GM12878 (cell line): Measurements from ENCODE around the gene TXLNB. TPM values are rescaled to one million over a fixed set of nuclear protein-coding genes. Genes with fewer than 3 reads are reported as not detected.

ENCODE experiments used
- ATAC-seq: fragments of 200-7000 bp; cut with Tn5 transposase; 3 replicates; pipeline ENCODE4 v1.9.1; 2020; ENCODE audit warnings: mild to moderate bottlenecking, moderate library complexity
- BruUV-seq: library from RNA; stranded (reverse); fragments of 400-500 nt; replicated peaks from 2 replicates; lab custom pipeline; 2021; lab: Mats Ljungman, UMichigan
- CTCF ChIA-PET: fragments of 300-600 bp; sonication (Branson Sonifier 250); formaldehyde crosslinking; extraction: SDS; loops from one replicate; lab custom pipeline; 2021; ENCODE audit warnings: inconsistent platforms; lab: Yijun Ruan, JAX
- POLR2A ChIA-PET: fragments of 350-600 bp; formaldehyde crosslinking; extraction: SDS; loops from one replicate; lab custom pipeline; 2021; ENCODE audit warnings: inconsistent platforms; lab: Charles Lee
- RAD21 ChIA-PET: fragments of 300-600 bp; sonication (Branson Sonifier 250); formaldehyde crosslinking; loops from one replicate; lab custom pipeline; 2023; ENCODE audit warnings: antibody characterized with exemption; ENCODE audit not compliant: unreplicated experiment; lab: Charles Lee
- SMC1A ChIA-PET: fragments of 300-600 bp; sonication (Branson Sonifier 250); formaldehyde crosslinking; loops from one replicate; lab custom pipeline; 2023; ENCODE audit not compliant: unreplicated experiment, uncharacterized antibody; lab: Charles Lee
- DNase-seq: peaks from one replicate; pipeline ENCODE4 v3.0.0-alpha.2; 2011; ENCODE audit warnings: low read depth, low spot score
- FAIRE-seq: peaks from 3 replicates; lab custom pipeline; 2011; peaks lifted over from hg19 to GRCh38; lab: Jason Lieb, UNC
- H2AFZ ChIP-seq: 2 replicates; pipeline ENCODE4 v1.6.0; 2011; ENCODE audit warnings: low read depth, low read length, control low read depth; ENCODE audit not compliant: control insufficient read depth
- H3K27ac ChIP-seq: 2 replicates; pipeline ENCODE4 v1.5.1; 2011; ENCODE audit warnings: control low read depth; ENCODE audit not compliant: control insufficient read depth, insufficient read depth
- H3K27me3 ChIP-seq, 2 experiments: replicated peaks in 1 of 2; 2 replicates each; pipeline versions ENCODE4 v1.6.0 to v1.6.1; 2011; ENCODE audit warnings: low read length in 1 of 2; ENCODE audit not compliant: control insufficient read depth in 2 of 2, insufficient read depth in 2 of 2
- H3K36me3 ChIP-seq, 2 experiments: 2 replicates each; pipeline ENCODE4 v1.5.1; 2011; ENCODE audit warnings: low read length in 1 of 2; ENCODE audit not compliant: control insufficient read depth in 2 of 2, insufficient read depth in 2 of 2
- H3K4me1 ChIP-seq: 2 replicates; pipeline ENCODE4 v1.6.1; 2011; ENCODE audit warnings: mild to moderate bottlenecking, low read length, moderate library complexity, mixed read lengths; ENCODE audit not compliant: control insufficient read depth, insufficient read depth
- H3K4me2 ChIP-seq: 2 replicates; pipeline ENCODE4 v1.6.0; 2011; ENCODE audit warnings: control low read depth; ENCODE audit not compliant: control insufficient read depth, insufficient read depth
- H3K4me3 ChIP-seq: fragments of 200-600 bp; sonication (generic); 2 replicates; pipeline ENCODE4 v1.5.1; 2016
- H3K79me2 ChIP-seq: 2 replicates; pipeline ENCODE4 v1.6.0; 2011; ENCODE audit warnings: low read length; ENCODE audit not compliant: control insufficient read depth, insufficient read depth
- H3K9ac ChIP-seq: 2 replicates; pipeline ENCODE4 v1.8.0; 2011; ENCODE audit warnings: low read length, control low read depth, mixed read lengths; ENCODE audit not compliant: control insufficient read depth, insufficient read depth
- H3K9me3 ChIP-seq: replicated peaks from 3 replicates; pipeline ENCODE4 v1.5.1; 2011; ENCODE audit warnings: mild to moderate bottlenecking, low read length; ENCODE audit not compliant: control insufficient read depth, insufficient read depth
- H4K20me1 ChIP-seq: 2 replicates; pipeline ENCODE4 v1.6.0; 2011; ENCODE audit not compliant: control insufficient read depth, insufficient read depth
- HCFC1 ChIP-seq: fragments of 150-350 bp; IDR thresholded peaks from 2 replicates; pipeline ENCODE4 v1.6.1; 2014; ENCODE audit warnings: low read length
- MEF2A ChIP-seq: IDR thresholded peaks from 2 replicates; pipeline ENCODE4 v1.6.1; 2011; ENCODE audit warnings: low read depth, mild to moderate bottlenecking, low read length, moderate library complexity; ENCODE audit not compliant: insufficient read depth
- MEF2B ChIP-seq: fragments of 450-650 bp; IDR thresholded peaks from 2 replicates; pipeline ENCODE4 v1.6.1; 2018; ENCODE audit warnings: mild to moderate bottlenecking, moderate library complexity; ENCODE audit not compliant: partially characterized antibody, poor library complexity, severe bottlenecking
- POLR2AphosphoS2 ChIP-seq: IDR thresholded peaks from 2 replicates; pipeline ENCODE4 v1.6.1; 2011; ENCODE audit warnings: low read depth, mild to moderate bottlenecking, low read length, improper control_type of control experiment, moderate library complexity
- POLR2AphosphoS5 ChIP-seq: IDR thresholded peaks from 2 replicates; pipeline ENCODE4 v1.6.1; 2011; ENCODE audit warnings: mild to moderate bottlenecking, low read length, inconsistent platforms
- RAD21 ChIP-seq: IDR thresholded peaks from 2 replicates; pipeline ENCODE4 v1.6.1; 2011; ENCODE audit warnings: mild to moderate bottlenecking, low read depth, low read length, moderate library complexity; ENCODE audit not compliant: insufficient read depth
- SIN3A ChIP-seq: IDR thresholded peaks from 2 replicates; pipeline ENCODE4 v1.6.1; 2012; ENCODE audit warnings: low read depth, low read length, improper control_type of control experiment
- SP1 ChIP-seq: IDR thresholded peaks from one replicate; pipeline ENCODE4 v1.6.1; 2011; ENCODE audit warnings: low read depth, low read length
- STAT3 ChIP-seq: IDR thresholded peaks from 2 replicates; pipeline ENCODE4 v1.6.1; 2011; ENCODE audit warnings: low read depth, low read length, improper control_type of control experiment
- WGBS: methylation state at CpG from one replicate; pipeline ENCODE4 v1.1.6; 2016; ENCODE audit warnings: low lambda C conversion rate; ENCODE audit not compliant: insufficient replicate concordance, insufficient coverage; ENCODE audit errors: missing lambda C conversion rate; 5-methylcytosine and 5-hydroxymethylcytosine counted together
- in situ Hi-C: fragments of 300-500 bp; cut with MboI; formaldehyde crosslinking; loops from 9 replicates; pipeline ENCODE4 v1.14.3; 2018; ENCODE audit warnings: mixed read lengths
- intact Hi-C: fragments of 100-400 bp; cut with micrococcal nuclease; formaldehyde crosslinking; loops from one replicate; pipeline ENCODE4 v1.14.2; 2022; ENCODE audit not compliant: unreplicated experiment
- polyA plus RNA-seq, 11 experiments: library from polyadenylated mRNA; depleted of rRNA in 4 of 11; unstranded in 6 of 11; stranded (reverse) in 5 of 11; fragments of >200 nt; fragmentation: Nextera tagmentation in 4 of 11; fragmentation: Illumina TruSeq in 1 of 11; extraction: Ambion mirVana in 4 of 11; extraction: Trizol in 1 of 11; gene quantifications; 1 replicate in 1 of 11; 2 replicates in 10 of 11; pipeline versions ENCODE4 v1.2.1 to v1.2.3, GENCODE V29; 2011 to 2016; ENCODE audit warnings: inconsistent platforms in 2 of 11, missing spikeins in 2 of 11, low read depth in 1 of 11
- total RNA-seq, 4 experiments: library from RNA; depleted of rRNA in 3 of 4; stranded (reverse); fragments of >200 nt in 3 of 4; fragmentation: Illumina TruSeq in 1 of 4; extraction: Trizol in 1 of 4; gene quantifications; 2 replicates each; pipeline versions ENCODE4 v1.2.1 to v1.2.3, GENCODE V29; 2013 to 2021

The TXLNB gene
- total and polyA plus RNA-seq, 10 of the 15 experiments (the other 5 are each of a cell fraction or from before 2014, with no cell fraction given) = 0.07 to 1.3 (median 0.22) TPM; not detected in 1

DNA sequence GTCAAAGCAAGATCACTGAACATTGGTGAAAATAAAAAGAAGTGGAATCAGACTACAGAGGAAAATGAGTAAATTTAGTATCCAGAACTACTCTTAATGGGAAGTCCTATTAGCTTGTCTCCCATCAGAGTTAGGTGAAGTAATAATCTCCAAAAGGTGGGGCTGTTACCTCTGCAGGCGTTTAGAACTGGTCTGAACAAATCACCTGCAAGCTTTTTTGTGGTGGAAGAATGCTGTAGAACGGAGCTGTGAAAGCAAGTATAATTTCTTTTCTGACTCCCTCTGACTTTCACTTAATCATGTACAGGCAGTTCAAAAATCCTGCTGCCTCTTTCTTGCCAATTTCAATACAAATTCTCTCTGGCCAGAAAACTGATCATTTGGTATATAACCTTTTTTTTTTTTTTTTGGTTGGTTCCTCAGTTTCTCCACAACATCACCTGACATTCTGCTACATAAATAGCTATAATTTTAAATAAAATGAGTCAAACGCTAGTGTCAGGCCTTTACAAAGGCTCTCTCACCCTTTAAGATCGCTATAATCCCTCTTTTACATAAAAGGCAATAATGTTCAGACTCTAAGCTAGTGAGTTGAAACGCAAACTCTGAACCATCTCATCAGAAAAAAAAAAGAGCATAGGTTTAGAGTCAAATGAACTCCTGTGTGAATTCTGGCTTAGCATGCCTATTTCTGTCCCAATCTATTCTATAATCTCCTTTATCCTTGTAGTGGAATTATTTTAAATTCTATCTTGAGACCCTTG lies 43.8 kb upstream of the TXLNB start:
- CTCF ChIA-PET = interaction anchor here (1.0 to 2.8 kb wide), 11 partner anchors 9 to 119 kb away, joined by 3 to 14 read pairs (median 4); no protein-coding TSS in a partner anchor
- FAIRE-seq = no peak
- no peaks in the 10 kb centered on the region for H3K36me3 ChIP-seq
- H3K9ac ChIP-seq = no peak overlapping the region
- DNase-seq = no peak
- H3K27me3 ChIP-seq = no peaks in the 10 kb centered on the region
- no peaks in the 10 kb centered on the region for H3K79me2 ChIP-seq
- TF ChIP-seq SIN3A = no peak
- no peak for TF ChIP-seq MEF2B
- TF ChIP-seq MEF2A = no peak
- no peak for TF ChIP-seq POLR2AphosphoS5
- TF ChIP-seq STAT3 = no peak
- TF ChIP-seq POLR2AphosphoS2 = no peak
- no peak for TF ChIP-seq HCFC1
- no peak for TF ChIP-seq SP1
- TF ChIP-seq RAD21 = no peak
- BruUV-seq = no TSS peak
- in situ Hi-C loops (no loop called here), intact Hi-C loops (no loop called here)
- H3K4me2 ChIP-seq = no peak overlapping the region
- no peak overlapping the region for H2AFZ ChIP-seq
- SMC1A ChIA-PET = interaction anchor here (0.8 to 6.7 kb wide), 11 partner anchors 9 to 116 kb away, joined by 3 to 50 read pairs (median 5); partner anchors contain the start of gene TXLNB
- H3K4me1 ChIP-seq = peaks cover 7% of the 10 kb centered on the region; the same call in 1 of the 2 replicates
- H3K9me3 ChIP-seq = no peaks in the 10 kb centered on the region
- no peaks in the 10 kb centered on the region for H4K20me1 ChIP-seq
- no peak overlapping the region for H3K4me3 ChIP-seq
- ATAC-seq = no peak
- 48% methylated on average over 5 of the region's 5 CpGs for WGBS
- no peak overlapping the region; the same call in 1 of the 2 replicates for H3K27ac ChIP-seq
- RAD21 ChIA-PET = interaction anchor here (0.9 to 3.7 kb wide), 8 partner anchors 8 to 116 kb away, joined by 3 to 20 read pairs (median 8); partner anchors contain the start of gene TXLNB
- POLR2A ChIA-PET = interaction anchor here (1.0 to 2.3 kb wide), 4 partner anchors 10 to 66 kb away, joined by 3 to 17 read pairs (median 4); partner anchors contain the start of gene TXLNB
